H1 (cell line): ENCODE results near the gene SLC44A1. TPM values are rescaled to one million over a fixed set of nuclear protein-coding genes. Genes with fewer than 3 reads are reported as not detected.

Experiments
- CTCF ChIA-PET: fragments of 300-600 bp; sonication (Branson Sonifier 250); formaldehyde crosslinking; loops from one replicate; lab custom pipeline; 2021; ENCODE audit not compliant: partially characterized antibody; lab: Charles Lee
- POLR2A ChIA-PET: fragments of 300-600 bp; sonication (Branson Sonifier 250); formaldehyde crosslinking; loops from one replicate; lab custom pipeline; 2021; ENCODE audit warnings: inconsistent platforms; ENCODE audit not compliant: partially characterized antibody; lab: Charles Lee
- DNase-seq, 2 experiments: peaks; one replicate each; pipeline versions ENCODE4 v3.0.0 to v3.0.0-alpha.2; 2010 to 2022; ENCODE audit warnings: low spot score in 2 of 2, low read depth in 1 of 2, mixed read lengths in 1 of 2
- FAIRE-seq: peaks from 2 replicates; lab custom pipeline; 2011; peaks lifted over from hg19 to GRCh38; lab: Jason Lieb, UNC
- H2AFZ ChIP-seq: 2 replicates; pipeline ENCODE4 v1.8.1; 2012; ENCODE audit warnings: low read length, inconsistent platforms
- H2AK5ac ChIP-seq: 2 replicates; pipeline ENCODE4 v1.6.1; 2013; ENCODE audit warnings: low read depth, low read length
- H2BK120ac ChIP-seq: replicated peaks from 2 replicates; pipeline ENCODE3; 2013; ENCODE audit warnings: low read depth, low read length, inconsistent platforms
- H2BK12ac ChIP-seq: 2 replicates; pipeline ENCODE4 v1.6.1; 2013; ENCODE audit warnings: low read depth, low read length
- H2BK15ac ChIP-seq: 2 replicates; pipeline ENCODE4 v1.6.1; 2013; ENCODE audit warnings: low read length
- H2BK20ac ChIP-seq: 2 replicates; pipeline ENCODE4 v1.6.1; 2013; ENCODE audit warnings: low read length
- H2BK5ac ChIP-seq: 2 replicates; pipeline ENCODE4 v1.6.1; 2013; ENCODE audit warnings: low read depth, low read length
- H3K14ac ChIP-seq: 2 replicates; pipeline ENCODE4 v1.6.1; 2013; ENCODE audit warnings: inconsistent platforms; ENCODE audit not compliant: insufficient read length
- H3K18ac ChIP-seq: 2 replicates; pipeline ENCODE4 v1.6.1; 2013; ENCODE audit warnings: low read length; ENCODE audit errors: extremely low read depth
- H3K23ac ChIP-seq: 2 replicates; pipeline ENCODE4 v1.6.1; 2013; ENCODE audit warnings: inconsistent platforms; ENCODE audit not compliant: insufficient read length
- H3K23me2 ChIP-seq: 2 replicates; pipeline ENCODE4 v1.6.1; 2013; ENCODE audit warnings: low read depth, low read length
- H3K27ac ChIP-seq: 2 replicates; pipeline ENCODE4 v1.6.1; 2011; ENCODE audit warnings: low read depth, low read length, inconsistent platforms
- H3K27me3 ChIP-seq, 4 experiments: replicated peaks in 1 of 4; 1 replicate in 1 of 4; 2 replicates in 3 of 4; pipeline versions ENCODE4 v1.6.1 to v1.8.1; 2011 to 2013; ENCODE audit warnings: low read length in 3 of 4, mild to moderate bottlenecking in 3 of 4, inconsistent platforms in 2 of 4, mixed read lengths in 2 of 4, moderate library complexity in 1 of 4; ENCODE audit not compliant: control insufficient read depth in 3 of 4, insufficient read depth in 3 of 4; ENCODE audit errors: extremely low read depth in 1 of 4
- H3K36me3 ChIP-seq, 4 experiments: 2 replicates each; pipeline versions ENCODE4 v1.6.1 to v1.8.1; 2011 to 2013; ENCODE audit warnings: mild to moderate bottlenecking in 4 of 4, low read length in 3 of 4, moderate library complexity in 2 of 4, control low read depth in 1 of 4, inconsistent platforms in 1 of 4; ENCODE audit not compliant: insufficient read depth in 4 of 4, control insufficient read depth in 2 of 4
- H3K4ac ChIP-seq: replicated peaks from 2 replicates; pipeline ENCODE3; 2013; ENCODE audit warnings: low read length, low read depth, mixed read lengths, inconsistent platforms; ENCODE audit not compliant: insufficient read length
- H3K4me1 ChIP-seq, 4 experiments: replicated peaks in 1 of 4; 1 replicate in 1 of 4; 2 replicates in 3 of 4; pipeline versions ENCODE4 v1.6.1 to v1.8.1; 2011 to 2013; ENCODE audit warnings: low read length in 3 of 4, inconsistent platforms in 2 of 4, mixed read lengths in 1 of 4; ENCODE audit not compliant: insufficient read depth in 4 of 4, control insufficient read depth in 3 of 4
- H3K4me2 ChIP-seq, 2 experiments: 2 replicates each; pipeline versions ENCODE4 v1.6.1 to v1.8.1; 2011 to 2013; ENCODE audit warnings: low read depth in 2 of 2, low read length in 2 of 2, control low read depth in 1 of 2, inconsistent platforms in 1 of 2, mild to moderate bottlenecking in 1 of 2; ENCODE audit not compliant: insufficient read depth in 1 of 2
- H3K4me3 ChIP-seq, 4 experiments: fragments of 200-600, 300-600 bp in 1 of 4; sonication (generic), shearing (Covaris generic), sonication (Bioruptor Twin) in 1 of 4; 2 replicates each; pipeline versions ENCODE4 v1.5.1 to v1.8.1; 2011 to 2016; ENCODE audit warnings: low read length in 4 of 4, low read depth in 3 of 4, control low read depth in 2 of 4, inconsistent platforms in 2 of 4, mild to moderate bottlenecking in 2 of 4, mixed read lengths in 1 of 4, moderate library complexity in 1 of 4; ENCODE audit not compliant: insufficient read depth in 2 of 4; ENCODE audit errors: extremely low read depth in 1 of 4
- H3K56ac ChIP-seq: replicated peaks from 2 replicates; pipeline ENCODE3; 2013; ENCODE audit warnings: low read depth, mild to moderate bottlenecking, mixed read lengths, low read length, inconsistent platforms; ENCODE audit not compliant: insufficient read length
- H3K79me1 ChIP-seq: 2 replicates; pipeline ENCODE4 v1.6.1; 2013; ENCODE audit warnings: low read depth, low read length, control low read depth
- H3K79me2 ChIP-seq, 2 experiments: 2 replicates each; pipeline versions ENCODE4 v1.6.1 to v1.8.1; 2012 to 2013; ENCODE audit warnings: low read length in 2 of 2, mild to moderate bottlenecking in 2 of 2, inconsistent platforms in 1 of 2; ENCODE audit not compliant: insufficient read depth in 2 of 2, control insufficient read depth in 1 of 2
- H3K9ac ChIP-seq, 4 experiments: replicated peaks in 1 of 4; 1 replicate in 1 of 4; 2 replicates in 3 of 4; pipeline versions ENCODE4 v1.6.1 to v1.8.1; 2011 to 2013; ENCODE audit warnings: low read depth in 3 of 4, low read length in 3 of 4, control low read depth in 2 of 4, mild to moderate bottlenecking in 2 of 4, moderate library complexity in 2 of 4, inconsistent platforms in 1 of 4; ENCODE audit errors: extremely low read depth in 1 of 4
- H3K9me3 ChIP-seq, 2 experiments: 2 replicates each; pipeline versions ENCODE4 v1.6.1 to v1.8.1; 2012 to 2013; ENCODE audit warnings: mild to moderate bottlenecking in 2 of 2, moderate library complexity in 2 of 2, control low read depth in 1 of 2, inconsistent platforms in 1 of 2, low read depth in 1 of 2, low read length in 1 of 2, mixed read lengths in 1 of 2; ENCODE audit not compliant: insufficient read depth in 2 of 2
- H4K20me1 ChIP-seq, 2 experiments: replicated peaks in 1 of 2; 2 replicates each; pipeline versions ENCODE3 to v1.8.1; 2011 to 2013; ENCODE audit warnings: inconsistent platforms in 2 of 2, low read length in 2 of 2, mild to moderate bottlenecking in 1 of 2; ENCODE audit not compliant: insufficient read depth in 2 of 2, control insufficient read depth in 1 of 2
- H4K5ac ChIP-seq: 2 replicates; pipeline ENCODE4 v1.6.1; 2013; ENCODE audit warnings: low read length, low read depth, mixed read lengths, inconsistent platforms; ENCODE audit not compliant: insufficient read length
- H4K8ac ChIP-seq: 2 replicates; pipeline ENCODE4 v1.8.0; 2013; ENCODE audit warnings: mild to moderate bottlenecking, moderate library complexity, low read length, inconsistent platforms; ENCODE audit not compliant: insufficient read depth; ENCODE audit errors: extremely low read depth
- H4K91ac ChIP-seq: replicated peaks from 2 replicates; pipeline ENCODE3; 2013; ENCODE audit warnings: low read length, mixed read lengths, inconsistent platforms; ENCODE audit not compliant: insufficient read length
- WGBS, 2 experiments: shearing (Covaris generic) in 1 of 2; methylation state at CpG; one replicate each; pipeline versions ENCODE4 v1.1.6 to v1.1.7; 2013 to 2015; ENCODE audit warnings: low lambda C conversion rate in 2 of 2, mixed read lengths in 2 of 2, inconsistent platforms in 1 of 2, low coverage in 1 of 2, missing lambda C conversion rate in 1 of 2; ENCODE audit not compliant: insufficient replicate concordance in 2 of 2, insufficient coverage in 1 of 2, insufficient read length in 1 of 2; ENCODE audit errors: extremely low coverage in 1 of 2, missing lambda C conversion rate in 1 of 2; 5-methylcytosine and 5-hydroxymethylcytosine counted together
- polyA plus RNA-seq, 7 experiments: library from polyadenylated mRNA; depleted of rRNA in 3 of 7; stranded (reverse) in 5 of 7; unstranded in 2 of 7; fragments of >200 nt in 5 of 7; fragments of 200-250 nt in 2 of 7; gene quantifications; 1 replicate in 5 of 7; 2 replicates in 1 of 7; 4 replicates in 1 of 7; pipeline versions ENCODE4 v1.2.1 to v1.2.3, GENCODE V29; 2011 to 2013; ENCODE audit warnings: missing spikeins in 2 of 7, mixed read lengths in 2 of 7
- total RNA-seq: library from RNA; stranded (reverse); fragmentation: NEBNext Ultra II Directional; extraction: Animal tissue kit (Norgen Biotek cat#: 25700); gene quantifications from 2 replicates; pipeline ENCODE4 v1.2.1, GENCODE V29; 2021
- TF ChIP-seq, protein P1 (sequence below), 3 experiments: IDR thresholded peaks; 1 replicate in 2 of 3; 2 replicates in 1 of 3; pipeline versions ENCODE4 v1.5.1 to v1.6.1; 2011; ENCODE audit warnings: low read length in 3 of 3, mild to moderate bottlenecking in 3 of 3, inconsistent platforms in 2 of 3, low read depth in 1 of 3, moderate library complexity in 1 of 3; ENCODE audit not compliant: insufficient read depth in 1 of 3; ENCODE audit errors: control extremely low read depth in 1 of 3

SLC44A1 gene
- total and polyA plus RNA-seq, 2 of the 8 experiments (the other 6 are each of a cell fraction or from before 2014, with no cell fraction given): 30.5 to 71.2 TPM

DNA sequence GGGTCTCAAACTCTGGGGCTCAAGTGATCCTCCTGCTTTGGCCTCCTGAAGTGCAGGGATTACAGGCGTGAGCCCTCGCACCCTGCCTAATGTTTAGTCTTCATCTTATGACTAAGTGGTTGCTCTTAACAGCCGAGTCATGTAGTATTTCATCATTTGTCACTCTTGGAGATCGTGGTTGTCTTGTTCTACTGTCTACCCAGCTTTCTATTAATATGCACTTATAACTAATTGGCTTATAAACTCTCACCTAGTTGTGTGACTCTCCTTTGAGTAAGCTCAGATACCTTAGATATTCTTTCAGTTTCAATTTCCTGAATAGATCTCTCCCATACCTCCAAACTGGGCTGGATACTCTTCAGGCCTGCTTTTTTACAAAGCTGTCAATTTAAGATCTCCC, 19.9 kb downstream of the SLC44A1 start:
- Histone ChIP-seq H3K9me3 (no peaks in the 10 kb centered on the region), H3K56ac (no peak overlapping the region), H4K20me1 (peaks cover 0 to 2% of the 10 kb centered on the region in 2 experiments), H2AFZ (no peak overlapping the region), H3K4me1 (peaks cover 0 to 9% (median under 1%) of the 10 kb centered on the region in 4 experiments; a peak in 3 of 7 replicates), H3K36me3 (no peaks in the 10 kb centered on the region), H2AK5ac (no peak overlapping the region), H3K14ac (no peak overlapping the region), H2BK5ac (no peak overlapping the region), H3K79me1 (peaks cover 2% of the 10 kb centered on the region; the same call in 1 of the 2 replicates), H3K4me2 (no peak overlapping the region), H2BK120ac (no peak overlapping the region)
- 90% methylated on average over 4 of the region's 4 CpGs; no CpG with 5 or more reads in 1 of the 2 experiments for WGBS, 2 experiments
- no peak for DNase-seq
- TF ChIP-seq, protein P1, sequence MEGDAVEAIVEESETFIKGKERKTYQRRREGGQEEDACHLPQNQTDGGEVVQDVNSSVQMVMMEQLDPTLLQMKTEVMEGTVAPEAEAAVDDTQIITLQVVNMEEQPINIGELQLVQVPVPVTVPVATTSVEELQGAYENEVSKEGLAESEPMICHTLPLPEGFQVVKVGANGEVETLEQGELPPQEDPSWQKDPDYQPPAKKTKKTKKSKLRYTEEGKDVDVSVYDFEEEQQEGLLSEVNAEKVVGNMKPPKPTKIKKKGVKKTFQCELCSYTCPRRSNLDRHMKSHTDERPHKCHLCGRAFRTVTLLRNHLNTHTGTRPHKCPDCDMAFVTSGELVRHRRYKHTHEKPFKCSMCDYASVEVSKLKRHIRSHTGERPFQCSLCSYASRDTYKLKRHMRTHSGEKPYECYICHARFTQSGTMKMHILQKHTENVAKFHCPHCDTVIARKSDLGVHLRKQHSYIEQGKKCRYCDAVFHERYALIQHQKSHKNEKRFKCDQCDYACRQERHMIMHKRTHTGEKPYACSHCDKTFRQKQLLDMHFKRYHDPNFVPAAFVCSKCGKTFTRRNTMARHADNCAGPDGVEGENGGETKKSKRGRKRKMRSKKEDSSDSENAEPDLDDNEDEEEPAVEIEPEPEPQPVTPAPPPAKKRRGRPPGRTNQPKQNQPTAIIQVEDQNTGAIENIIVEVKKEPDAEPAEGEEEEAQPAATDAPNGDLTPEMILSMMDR (IDR thresholded peaks at IDR 0.05; ENCODE audit: control extremely low read depth in 1 of 3, insufficient read depth in 1 of 3, low read depth in 1 of 3, low read length in 3 of 3): no peak
- TF ChIP-seq, all 59 proteins: peak for 0
- Histone ChIP-seq H3K23ac (no peak overlapping the region), H3K23me2 (no peaks in the 10 kb centered on the region), H3K4me3 (no peak overlapping the region), H4K8ac (no peak overlapping the region), H4K5ac (no peak overlapping the region), H2BK12ac (no peak overlapping the region), H3K27me3 (no peaks in the 10 kb centered on the region), H3K9ac (no peak overlapping the region), H3K27ac (no peak overlapping the region), H2BK20ac (no peak overlapping the region), H3K79me2 (peaks cover 4 to 93% of the 10 kb centered on the region in 2 experiments; a peak in 3 of 4 replicates), H3K18ac (no peak overlapping the region), H2BK15ac (no peak overlapping the region), H3K4ac (no peak overlapping the region), H4K91ac (no peak overlapping the region)
- POLR2A ChIA-PET: interaction anchor here (0.6 to 1.9 kb wide), 5 partner anchors 11 to 51 kb away, joined by 3 to 6 read pairs (median 4); partner anchors contain the start of gene SLC44A1
- no peak for FAIRE-seq
- CTCF ChIA-PET: interaction anchor here (0.6 to 1.4 kb wide), 5 partner anchors 10 to 44 kb away, joined by 3 to 4 read pairs (median 3); no protein-coding TSS in a partner anchor
